NT2/D1 (cell line): ENCODE results near the gene PNPT1.
"Not testable (repeated sequence)": the region's sequence is repeated elsewhere in the genome, so short reads cannot be mapped to it uniquely, and the experiment has no call there.

ENCODE experiments used
- DNase-seq: peaks from one replicate; pipeline ENCODE4 v3.0.0-alpha.2; 2011; ENCODE audit warnings: low read depth, low spot score
- H3K27me3 ChIP-seq: 2 replicates; pipeline ENCODE4 v1.6.0; 2011; ENCODE audit warnings: mild to moderate bottlenecking; ENCODE audit not compliant: insufficient read length, insufficient read depth
- H3K36me3 ChIP-seq: 2 replicates; pipeline ENCODE4 v1.6.1; 2011; ENCODE audit warnings: mild to moderate bottlenecking, low read length, mixed read lengths; ENCODE audit not compliant: insufficient read depth, insufficient read length
- H3K4me1 ChIP-seq: 2 replicates; pipeline ENCODE4 v1.5.1; 2011; ENCODE audit not compliant: insufficient read depth, insufficient read length
- H3K4me3 ChIP-seq: 2 replicates; pipeline ENCODE4 v1.5.1; 2011; ENCODE audit warnings: low read depth; ENCODE audit not compliant: insufficient read length
- H3K9ac ChIP-seq: 2 replicates; pipeline ENCODE4 v1.6.0; 2011; ENCODE audit warnings: low read depth; ENCODE audit not compliant: insufficient read length
- H3K9me3 ChIP-seq: 2 replicates; pipeline ENCODE4 v1.5.1; 2011; ENCODE audit warnings: mild to moderate bottlenecking, low read length; ENCODE audit not compliant: insufficient read depth
- SUZ12 ChIP-seq: IDR thresholded peaks from 2 replicates; pipeline ENCODE4 v1.6.1; 2011; ENCODE audit not compliant: insufficient read length, insufficient read depth; ENCODE audit errors: extremely low read depth
- YY1 ChIP-seq: IDR thresholded peaks from 2 replicates; pipeline ENCODE4 v1.6.1; 2011; ENCODE audit not compliant: insufficient read length, insufficient read depth
- ZNF274 ChIP-seq: IDR thresholded peaks from 2 replicates; pipeline ENCODE4 v1.6.1; 2011; ENCODE audit warnings: mild to moderate bottlenecking, low read depth, low read length

The PNPT1 gene

GRCh38 chr2:55693181-55694125 lies at the start of gene PNPT1:
PNPT1 (minus strand) TSS chr2:55693844; CDS start chr2:55693823, 21 bp downstream.
- Histone ChIP-seq H3K4me3 (peak within 1 kb of the TSS; percentile 91), H3K36me3 (peaks cover 13% of the 10 kb centered on the region), H3K9ac (peak within 1 kb of the TSS; percentile 83), H3K9me3 (no peaks in the 10 kb centered on the region), H3K4me1 (no peaks in the 10 kb centered on the region), H3K27me3 (no peaks in the 10 kb centered on the region)
- peak; percentile 91 for DNase-seq
- TF ChIP-seq YY1 (peak; percentile 93), SUZ12 (no peak), ZNF274 (no peak)

- Histone ChIP-seq H3K4me1 (no peaks in the 10 kb centered on the region), H3K9me3 (no peaks in the 10 kb centered on the region), H3K27me3 (no peaks in the 10 kb centered on the region), H3K4me3 (no peak overlapping the region), H3K9ac (no peak overlapping the region), H3K36me3 (no peaks in the 10 kb centered on the region)
- no peak for TF ChIP-seq YY1
- no peak for TF ChIP-seq SUZ12
- TF ChIP-seq ZNF274 = no peak
- no peak for DNase-seq
Measured at GRCh38 chr2:55742996-55743395, 49.4 kb upstream of the PNPT1 start.

DNA sequence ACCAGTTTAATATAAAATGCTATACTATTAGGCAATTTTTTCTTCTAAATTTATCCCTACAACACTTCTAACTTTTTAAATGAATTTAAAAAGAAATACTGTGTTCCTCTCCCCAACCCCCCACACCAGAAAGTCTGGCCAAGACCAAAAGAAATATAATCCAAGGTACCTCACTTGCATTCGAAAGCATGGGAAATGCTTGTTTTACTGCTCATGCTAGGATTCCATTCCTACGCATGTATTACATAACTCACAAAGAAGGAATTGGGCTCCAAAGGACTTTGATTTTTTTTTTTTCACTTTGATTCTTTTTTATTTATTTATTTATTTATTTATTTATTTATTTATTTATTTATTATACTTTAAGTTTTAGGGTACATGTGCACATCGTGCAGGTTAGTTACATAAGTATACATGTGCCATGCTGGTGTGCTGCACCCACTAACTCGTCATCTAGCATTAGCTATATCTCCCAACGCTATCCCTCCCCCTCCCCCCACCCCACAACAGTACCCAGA lies 42.4 kb upstream of the PNPT1 start:
- not testable (repeated sequence) for H3K9ac ChIP-seq, H3K36me3 ChIP-seq, H3K4me1 ChIP-seq, H3K9me3 ChIP-seq, H3K27me3 ChIP-seq, H3K4me3 ChIP-seq, DNase-seq

DNA sequence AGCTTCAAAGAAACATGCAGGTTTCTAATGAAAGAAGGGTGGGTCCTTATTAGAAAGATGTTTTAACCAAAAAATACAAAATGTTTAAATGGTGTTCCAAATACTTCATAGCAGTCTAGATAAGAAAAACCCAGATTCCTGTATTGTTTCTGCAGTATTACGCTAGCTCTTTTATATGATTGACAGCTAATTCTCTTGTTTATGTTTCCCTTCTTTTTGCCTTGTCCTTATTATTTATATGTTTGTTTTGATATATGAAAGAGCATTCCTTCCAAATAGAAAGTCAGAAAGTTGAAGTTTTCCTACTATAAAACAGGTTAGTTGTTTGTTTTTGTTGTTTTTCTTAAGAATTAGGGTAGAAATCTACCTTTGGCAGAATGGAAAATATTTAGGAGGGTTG lies 41.1 kb upstream of the PNPT1 start:
- TF ChIP-seq ZNF274 = no peak
- TF ChIP-seq SUZ12 = no peak
- TF ChIP-seq YY1 = no peak
- H3K4me3 ChIP-seq = no peak overlapping the region
- no peak overlapping the region for H3K9ac ChIP-seq
- H3K9me3 ChIP-seq = no peaks in the 10 kb centered on the region
- no peaks in the 10 kb centered on the region for H3K4me1 ChIP-seq
- no peaks in the 10 kb centered on the region for H3K36me3 ChIP-seq
- H3K27me3 ChIP-seq = no peaks in the 10 kb centered on the region
- DNase-seq = no peak

- H3K9me3 ChIP-seq = no peaks in the 10 kb centered on the region
- H3K27me3 ChIP-seq = no peaks in the 10 kb centered on the region
- H3K4me3 ChIP-seq = no peak overlapping the region
- no peak overlapping the region for H3K9ac ChIP-seq
- H3K36me3 ChIP-seq = no peaks in the 10 kb centered on the region
- TF ChIP-seq SUZ12 = no peak
- TF ChIP-seq ZNF274 = no peak
- TF ChIP-seq YY1 = no peak
- DNase-seq = no peak
- H3K4me1 ChIP-seq = no peaks in the 10 kb centered on the region
Measured at GRCh38 chr2:55733335-55733734, 39.7 kb upstream of the PNPT1 start.

- Histone ChIP-seq H3K9me3 (no peaks in the 10 kb centered on the region), H3K4me3 (no peak overlapping the region), H3K27me3 (no peaks in the 10 kb centered on the region), H3K36me3 (no peaks in the 10 kb centered on the region), H3K9ac (no peak overlapping the region), H3K4me1 (no peaks in the 10 kb centered on the region)
- TF ChIP-seq ZNF274 = no peak
- no peak for TF ChIP-seq YY1
- no peak for TF ChIP-seq SUZ12
- DNase-seq = no peak
Measured at GRCh38 chr2:55732854-55733253, 39.2 kb upstream of the PNPT1 start.

DNA sequence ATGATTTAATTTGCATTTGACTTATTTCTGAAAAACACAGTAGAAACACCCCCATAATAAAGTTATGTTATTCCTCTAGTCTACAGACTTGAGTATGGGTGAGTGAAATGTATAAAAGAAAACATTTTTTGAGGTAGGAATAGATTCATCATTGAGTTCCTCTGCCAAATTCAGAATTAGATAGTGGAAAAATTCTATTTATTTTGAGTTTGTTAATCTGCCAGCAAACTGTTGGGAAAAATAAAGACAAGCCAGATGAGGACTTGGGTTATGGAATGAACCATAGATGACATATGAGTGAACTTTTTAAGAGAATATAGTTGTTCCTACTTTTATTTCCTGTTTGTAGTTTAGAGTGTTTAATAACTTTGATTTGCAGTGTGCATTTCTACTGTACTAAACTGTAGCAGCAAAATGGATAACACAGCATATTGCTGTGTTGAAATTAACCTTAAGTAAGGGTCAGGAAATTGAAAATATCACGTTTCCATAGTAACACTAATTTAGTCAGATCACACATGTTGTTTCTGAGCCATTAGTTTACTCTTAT lies 35.6 kb upstream of the PNPT1 start:
- Histone ChIP-seq H3K9ac (no peak overlapping the region), H3K9me3 (no peaks in the 10 kb centered on the region), H3K4me1 (no peaks in the 10 kb centered on the region), H3K36me3 (no peaks in the 10 kb centered on the region), H3K27me3 (no peaks in the 10 kb centered on the region), H3K4me3 (no peak overlapping the region)
- no peak for TF ChIP-seq SUZ12
- TF ChIP-seq ZNF274 = no peak
- TF ChIP-seq YY1 = no peak
- no peak for DNase-seq
